ENCODE data around the gene ASCL5.

DNA sequence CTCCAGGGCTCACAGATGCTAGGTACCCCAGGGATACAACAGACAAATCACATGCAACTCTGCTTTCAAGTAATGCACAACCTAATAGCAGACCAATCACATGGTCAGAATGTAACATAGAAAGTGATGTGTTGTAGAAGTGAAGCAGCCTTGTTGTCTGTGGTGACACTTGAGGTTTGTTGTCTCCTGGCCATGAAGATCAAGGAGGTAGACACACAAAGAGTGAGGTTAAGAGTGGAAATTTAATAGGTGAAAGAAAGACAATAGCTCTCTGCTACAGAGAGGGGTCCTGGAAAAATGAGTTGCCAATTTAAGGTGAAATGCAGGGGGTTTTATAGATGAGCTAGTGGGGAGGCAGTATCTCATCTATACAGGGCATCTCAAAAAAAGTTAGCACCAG, 29.8 kb upstream of the ASCL5 start:
- TF ChIP-seq, protein P1, sequence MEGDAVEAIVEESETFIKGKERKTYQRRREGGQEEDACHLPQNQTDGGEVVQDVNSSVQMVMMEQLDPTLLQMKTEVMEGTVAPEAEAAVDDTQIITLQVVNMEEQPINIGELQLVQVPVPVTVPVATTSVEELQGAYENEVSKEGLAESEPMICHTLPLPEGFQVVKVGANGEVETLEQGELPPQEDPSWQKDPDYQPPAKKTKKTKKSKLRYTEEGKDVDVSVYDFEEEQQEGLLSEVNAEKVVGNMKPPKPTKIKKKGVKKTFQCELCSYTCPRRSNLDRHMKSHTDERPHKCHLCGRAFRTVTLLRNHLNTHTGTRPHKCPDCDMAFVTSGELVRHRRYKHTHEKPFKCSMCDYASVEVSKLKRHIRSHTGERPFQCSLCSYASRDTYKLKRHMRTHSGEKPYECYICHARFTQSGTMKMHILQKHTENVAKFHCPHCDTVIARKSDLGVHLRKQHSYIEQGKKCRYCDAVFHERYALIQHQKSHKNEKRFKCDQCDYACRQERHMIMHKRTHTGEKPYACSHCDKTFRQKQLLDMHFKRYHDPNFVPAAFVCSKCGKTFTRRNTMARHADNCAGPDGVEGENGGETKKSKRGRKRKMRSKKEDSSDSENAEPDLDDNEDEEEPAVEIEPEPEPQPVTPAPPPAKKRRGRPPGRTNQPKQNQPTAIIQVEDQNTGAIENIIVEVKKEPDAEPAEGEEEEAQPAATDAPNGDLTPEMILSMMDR (conservative IDR thresholded peaks at IDR 0.05 in 1 of 2, IDR thresholded peaks at IDR 0.05 in 1 of 2; ENCODE audit: extremely low read depth in 1 of 2, insufficient read depth in 1 of 2, low read depth in 1 of 2, low read length in 2 of 2) = no peak
- no peak for TF ChIP-seq EZH2 (IDR thresholded peaks at IDR 0.05; ENCODE audit: borderline replicate concordance, low read length)

Data from mammary epithelial cell (primary cell).